Smooth muscle cell of trachea (primary cell): Measurements from ENCODE around the gene PLA2G4F. TPM values are rescaled to one million over a fixed set of nuclear protein-coding genes. Genes with fewer than 3 reads are reported as not detected.

Experiments used
- total RNA-seq: library from RNA; depleted of rRNA; stranded (reverse); fragments of >200 nt; gene quantifications from 2 replicates; pipeline ENCODE4 v1.2.1, GENCODE V29; 2014

The PLA2G4F gene
- total RNA-seq, result under 0.01 TPM in 1 of 2 replicates, not detected in the other

GRCh38 chr15:42156243-42156922 is at the start of gene PLA2G4F:
TSS of gene PLA2G4F (minus strand) at chr15:42156636. CDS start at chr15:42156549, 87 bp downstream.

GRCh38 chr15:42094512-42094963 is 61.9 kb downstream of the PLA2G4F start, which contains the start of gene PLA2G4D:
TSS of gene PLA2G4D (minus strand) at chr15:42094562. CDS start at chr15:42094459, 103 bp downstream.

Other genes starting within 250 kb of the PLA2G4F start
- 20.8 and 22.8 TPM in 2 replicates for gene EHD4, start 184.1 kb downstream of the PLA2G4F start, total RNA-seq
- under 0.01 TPM in 1 of 2 replicates, not detected in the other for gene PLA2G4E, start 135.6 kb downstream of the PLA2G4F start, total RNA-seq
- gene PLA2G4D, start 62.1 kb downstream of the PLA2G4F start, total RNA-seq, result not detected in 2 replicates
- gene VPS39, start 51.7 kb upstream of the PLA2G4F start, total RNA-seq, result 77.6 and 79.1 TPM in 2 replicates
- 22.2 and 31.0 TPM in 2 replicates for gene GANC, start 116.6 kb upstream of the PLA2G4F start, total RNA-seq
- 44.5 and 66.8 TPM in 2 replicates for gene TMEM87A, start 116.8 kb upstream of the PLA2G4F start, total RNA-seq
- gene CAPN3, start 202.9 kb upstream of the PLA2G4F start, total RNA-seq, result 1.0 and 2.8 TPM in 2 replicates